Measurements from ENCODE around the gene LTBP1.
"Not testable (repeated sequence)": the region's sequence is repeated elsewhere in the genome, so short reads cannot be mapped to it uniquely, and the experiment has no call there.

Gene LTBP1

GRCh38 chr2:33029459-33029858 lies 82.7 kb downstream of the LTBP1 start:
- Mint-ChIP-seq H3K27ac (no peak overlapping the region), H3K4me1 (no peaks in the 10 kb centered on the region), H3K9me3 (no peaks in the 10 kb centered on the region), H3K4me3 (no peak overlapping the region), H3K36me3 (no peaks in the 10 kb centered on the region)
- ATAC-seq (no peak), DNase-seq (ENCODE audit: low spot score in 2 of 2) (no peak)

DNA sequence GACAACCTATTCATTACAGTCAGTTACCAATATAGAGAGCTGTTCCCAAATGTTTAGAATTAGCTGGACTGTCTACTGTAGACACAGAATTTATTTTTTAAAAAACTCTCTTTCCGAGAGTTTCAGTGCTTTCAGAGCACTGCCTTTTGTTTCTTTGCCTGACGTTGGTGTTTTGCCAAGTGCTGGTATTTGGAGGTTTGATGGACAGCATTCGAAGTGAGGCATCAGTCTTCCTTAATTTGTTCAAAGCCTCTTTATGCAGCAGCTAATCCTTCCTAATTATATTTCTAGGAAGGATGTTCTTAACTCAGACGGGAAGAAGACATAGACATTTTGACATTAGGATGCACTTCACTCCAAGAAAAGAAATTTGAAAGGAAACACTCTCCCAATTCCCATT lies 83.2 kb downstream of the LTBP1 start:
- H3K9me3 Mint-ChIP-seq: no peaks in the 10 kb centered on the region
- no peak overlapping the region for H3K4me3 Mint-ChIP-seq
- DNase-seq (ENCODE audit: low spot score in 2 of 2): no peak
- H3K4me1 Mint-ChIP-seq: no peaks in the 10 kb centered on the region
- H3K27ac Mint-ChIP-seq: no peak overlapping the region
- ATAC-seq: no peak
- H3K36me3 Mint-ChIP-seq: no peaks in the 10 kb centered on the region

- ATAC-seq (no peak), DNase-seq (ENCODE audit: low spot score in 2 of 2) (no peak)
- Mint-ChIP-seq H3K36me3 (no peaks in the 10 kb centered on the region), H3K27ac (no peak overlapping the region), H3K4me1 (no peaks in the 10 kb centered on the region), H3K9me3 (no peaks in the 10 kb centered on the region), H3K4me3 (no peak overlapping the region)
Measured at GRCh38 chr2:33030326-33030725, 83.6 kb downstream of the LTBP1 start.

DNA sequence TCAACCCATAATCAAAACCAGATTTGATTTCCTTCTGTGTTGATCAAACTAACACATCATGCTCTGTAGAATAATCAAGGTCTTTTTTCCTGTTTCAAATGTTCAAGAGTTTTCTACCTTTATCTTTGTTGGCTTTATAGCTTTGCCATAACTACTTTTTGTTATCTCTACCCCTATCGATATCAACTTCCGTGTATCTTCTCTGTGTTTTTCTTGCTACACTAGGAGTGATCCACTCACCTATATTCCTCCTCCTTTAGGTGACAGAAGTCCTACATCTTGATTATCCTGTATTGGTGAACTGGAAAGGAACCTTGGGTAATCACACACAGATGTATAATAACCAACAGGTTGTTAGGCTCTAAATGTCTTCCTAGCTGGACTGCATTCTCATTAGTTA lies 85.5 kb downstream of the LTBP1 start:
- DNase-seq (ENCODE audit: low spot score in 2 of 2): no peak
- no peak overlapping the region for H3K4me3 Mint-ChIP-seq
- H3K4me1 Mint-ChIP-seq: no peaks in the 10 kb centered on the region
- no peaks in the 10 kb centered on the region for H3K9me3 Mint-ChIP-seq
- ATAC-seq: no peak
- H3K27ac Mint-ChIP-seq: no peak overlapping the region
- no peaks in the 10 kb centered on the region for H3K36me3 Mint-ChIP-seq

DNA sequence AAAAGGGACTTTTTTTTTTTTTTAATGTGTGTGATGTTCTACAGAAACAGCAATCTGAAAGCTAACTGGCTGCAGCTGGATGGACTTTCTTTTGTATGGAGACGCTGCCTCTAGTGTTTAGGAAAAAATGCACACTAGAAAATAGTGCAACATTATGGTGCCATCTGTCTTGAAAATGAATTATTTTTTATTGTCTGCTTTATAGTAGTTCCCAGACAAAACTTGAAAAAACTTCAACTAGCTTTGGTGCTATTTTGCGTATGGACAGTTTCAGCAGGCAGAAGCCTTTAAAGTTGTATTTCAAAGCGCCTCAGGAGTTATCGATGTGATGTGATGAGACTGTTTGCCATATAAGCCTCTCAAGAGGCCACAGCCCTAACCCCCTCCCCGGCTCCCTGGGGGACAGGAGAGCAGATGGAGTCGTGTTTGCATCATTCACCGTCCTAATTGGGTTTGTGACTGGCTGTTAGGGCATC lies 86.9 kb downstream of the LTBP1 start:
- H3K9me3 Mint-ChIP-seq: no peaks in the 10 kb centered on the region
- H3K36me3 Mint-ChIP-seq: no peaks in the 10 kb centered on the region
- DNase-seq (ENCODE audit: low spot score in 2 of 2) (no peak), ATAC-seq (no peak)
- no peaks in the 10 kb centered on the region for H3K4me1 Mint-ChIP-seq
- H3K4me3 Mint-ChIP-seq: no peak overlapping the region
- no peak overlapping the region for H3K27ac Mint-ChIP-seq

DNA sequence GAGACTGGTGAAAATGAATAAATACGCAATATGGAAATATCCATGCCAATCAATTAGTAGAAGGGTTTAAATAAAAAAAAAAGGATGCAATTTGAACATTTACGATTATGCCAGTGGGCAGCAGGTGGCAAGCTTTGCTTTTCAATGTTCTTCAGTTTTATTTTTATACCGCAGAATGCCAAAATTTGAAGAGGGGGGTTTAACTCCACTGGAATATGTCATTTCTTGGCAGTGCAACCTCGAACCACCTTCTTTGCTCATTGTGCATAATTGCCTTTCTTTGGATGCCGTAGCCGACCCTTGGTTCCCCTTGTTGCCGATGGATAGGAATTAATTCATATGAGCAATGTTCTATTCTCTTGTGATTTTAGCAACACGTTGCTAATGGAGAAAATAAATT lies 88.0 kb downstream of the LTBP1 start:
- Mint-ChIP-seq H3K4me3 (no peak overlapping the region), H3K27ac (no peak overlapping the region), H3K9me3 (no peaks in the 10 kb centered on the region), H3K36me3 (no peaks in the 10 kb centered on the region), H3K4me1 (no peaks in the 10 kb centered on the region)
- ATAC-seq (no peak), DNase-seq (ENCODE audit: low spot score in 2 of 2) (no peak)

DNA sequence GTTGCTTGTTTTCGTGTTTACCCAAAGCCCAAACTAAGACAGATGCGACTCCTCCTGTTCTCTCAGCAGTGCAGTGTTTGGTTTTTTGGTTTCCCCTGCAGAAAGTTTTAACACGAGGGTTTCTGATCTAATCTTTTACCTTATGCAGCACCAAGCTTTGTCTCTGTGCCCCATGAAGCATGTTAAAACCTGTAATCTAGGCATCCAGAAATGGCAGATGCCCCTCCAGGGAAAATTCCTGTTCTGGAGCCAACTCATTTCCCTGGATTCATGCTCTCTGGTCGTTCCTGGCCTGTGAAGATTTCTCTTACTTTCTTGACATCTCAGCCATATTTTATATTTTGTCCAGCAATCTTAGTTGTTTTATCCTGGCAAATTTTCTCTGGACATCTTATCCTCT lies 91.5 kb downstream of the LTBP1 start:
- H3K4me1 Mint-ChIP-seq: no peaks in the 10 kb centered on the region
- no peaks in the 10 kb centered on the region for H3K9me3 Mint-ChIP-seq

DNA sequence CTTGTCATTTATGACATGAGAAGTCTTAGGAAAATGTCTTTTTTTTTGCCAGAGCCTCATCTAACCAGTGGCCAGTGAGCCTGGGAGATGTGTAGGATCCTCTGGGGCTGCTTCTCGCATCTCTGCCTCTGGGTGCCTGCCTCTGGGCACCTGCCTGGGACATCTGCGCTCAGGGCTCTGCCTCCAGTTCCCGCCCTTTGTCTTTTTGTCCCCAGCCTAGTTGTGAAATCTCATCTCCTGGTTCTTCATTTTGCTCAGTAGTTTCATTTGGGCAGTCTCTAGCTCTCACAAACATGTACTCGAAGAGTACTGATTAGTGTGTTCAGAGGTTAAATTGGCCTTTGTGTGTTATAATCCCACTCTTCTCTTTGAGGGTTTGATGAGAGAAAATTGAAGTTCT lies 92.0 kb downstream of the LTBP1 start:
- no peak overlapping the region for H3K27ac Mint-ChIP-seq

More for the DNA sequence above, 91.5 kb downstream of the LTBP1 start:
- no peak for ATAC-seq
- H3K27ac Mint-ChIP-seq: no peak overlapping the region
- DNase-seq (ENCODE audit: low spot score in 2 of 2): no peak
- no peaks in the 10 kb centered on the region for H3K36me3 Mint-ChIP-seq
- no peak overlapping the region for H3K4me3 Mint-ChIP-seq

GRCh38 chr2:33040541-33040940 lies 93.8 kb downstream of the LTBP1 start:
- no peak overlapping the region for H3K4me3 Mint-ChIP-seq
- H3K9me3 Mint-ChIP-seq: no peaks in the 10 kb centered on the region
- H3K36me3 Mint-ChIP-seq: no peaks in the 10 kb centered on the region
- peak; percentile 16 for ATAC-seq
- no peak overlapping the region for H3K27ac Mint-ChIP-seq
- H3K4me1 Mint-ChIP-seq: no peaks in the 10 kb centered on the region
- no peak for DNase-seq (ENCODE audit: low spot score in 2 of 2)

More for the DNA sequence above, 92.0 kb downstream of the LTBP1 start:
- Mint-ChIP-seq H3K4me1 (no peaks in the 10 kb centered on the region), H3K9me3 (no peaks in the 10 kb centered on the region), H3K4me3 (no peak overlapping the region), H3K36me3 (no peaks in the 10 kb centered on the region)
- ATAC-seq (no peak), DNase-seq (ENCODE audit: low spot score in 2 of 2) (no peak)

DNA sequence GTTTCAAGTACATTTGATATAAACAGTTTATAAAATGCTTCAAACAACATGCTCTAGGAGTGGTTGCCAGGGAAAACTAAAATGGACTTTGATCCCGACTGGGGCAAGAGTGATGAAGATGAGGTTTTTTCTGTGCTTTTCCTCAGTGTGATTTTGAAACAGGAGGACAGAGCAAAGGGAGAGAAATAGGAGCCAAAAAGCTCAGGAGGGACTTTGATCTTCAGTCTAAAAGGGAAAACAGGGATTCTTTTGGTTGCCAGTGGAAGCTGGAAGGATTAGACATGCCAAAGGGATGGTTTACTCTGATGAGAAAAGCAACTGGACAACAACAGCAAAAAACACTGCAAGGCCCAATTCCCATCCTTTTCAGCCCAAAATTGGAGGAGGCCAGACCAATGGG lies 95.5 kb downstream of the LTBP1 start:
- DNase-seq (ENCODE audit: low spot score in 2 of 2) (no peak), ATAC-seq (no peak)
- Mint-ChIP-seq H3K27ac (no peak overlapping the region), H3K36me3 (no peaks in the 10 kb centered on the region), H3K4me1 (no peaks in the 10 kb centered on the region), H3K4me3 (no peak overlapping the region), H3K9me3 (no peaks in the 10 kb centered on the region)

DNA sequence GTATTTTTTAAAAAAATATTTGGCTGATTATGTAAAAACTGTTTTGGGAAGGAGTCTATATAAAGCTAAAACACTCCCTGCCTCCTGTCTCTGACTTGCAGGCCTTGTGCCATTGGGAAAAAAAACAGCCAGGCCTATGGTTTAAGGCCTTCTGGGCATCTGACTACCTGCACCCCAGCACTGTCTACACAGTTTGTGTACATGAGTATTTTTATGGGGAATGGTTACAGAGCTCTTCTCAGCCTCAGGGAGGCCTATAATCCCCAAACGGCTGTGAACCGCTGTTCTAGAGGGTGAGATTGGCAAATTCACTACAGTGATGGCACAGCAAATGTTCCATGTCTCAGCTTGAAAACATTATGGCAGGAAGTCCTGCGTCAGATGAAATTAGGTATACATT lies 96.1 kb downstream of the LTBP1 start:
- ATAC-seq (no peak), DNase-seq (ENCODE audit: low spot score in 2 of 2) (no peak)
- no peak overlapping the region for H3K4me3 Mint-ChIP-seq
- no peak overlapping the region for H3K27ac Mint-ChIP-seq
- H3K4me1 Mint-ChIP-seq: no peaks in the 10 kb centered on the region
- H3K36me3 Mint-ChIP-seq: no peaks in the 10 kb centered on the region
- H3K9me3 Mint-ChIP-seq: no peaks in the 10 kb centered on the region

GRCh38 chr2:33047939-33048338 lies 101.2 kb downstream of the LTBP1 start:
- Mint-ChIP-seq H3K27ac (no peak overlapping the region), H3K4me3 (no peak overlapping the region), H3K36me3 (no peaks in the 10 kb centered on the region), H3K9me3 (no peaks in the 10 kb centered on the region), H3K4me1 (no peaks in the 10 kb centered on the region)
- DNase-seq (ENCODE audit: low spot score in 2 of 2) (no peak), ATAC-seq (no peak)

- no peaks in the 10 kb centered on the region for H3K9me3 Mint-ChIP-seq
- H3K4me1 Mint-ChIP-seq: no peaks in the 10 kb centered on the region
- DNase-seq (ENCODE audit: low spot score in 2 of 2): no peak
- ATAC-seq: no peak
- no peaks in the 10 kb centered on the region for H3K36me3 Mint-ChIP-seq
- H3K4me3 Mint-ChIP-seq: no peak overlapping the region
- H3K27ac Mint-ChIP-seq: no peak overlapping the region
Measured at GRCh38 chr2:33051586-33052360, 105.0 kb downstream of the LTBP1 start.

DNA sequence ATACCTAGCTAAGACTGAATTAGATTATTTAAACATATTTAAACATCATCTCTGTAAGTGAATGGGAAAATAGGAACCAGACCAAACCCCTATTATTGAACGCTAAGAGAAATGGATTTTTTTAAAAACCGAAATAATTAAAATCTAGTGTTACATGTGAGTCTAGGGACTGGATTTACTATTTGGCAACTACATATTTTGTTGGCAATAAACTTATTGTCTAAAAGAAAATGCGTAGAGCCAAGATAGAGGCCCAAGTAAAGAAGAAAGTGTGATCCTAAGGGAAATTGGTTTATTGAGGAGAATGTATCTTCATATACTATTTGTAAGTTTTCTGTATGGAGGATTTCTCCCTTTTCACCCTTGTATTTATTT lies 105.6 kb downstream of the LTBP1 start:
- H3K36me3 Mint-ChIP-seq: no peaks in the 10 kb centered on the region
- no peaks in the 10 kb centered on the region for H3K9me3 Mint-ChIP-seq
- DNase-seq (ENCODE audit: low spot score in 2 of 2): no peak
- no peak overlapping the region for H3K27ac Mint-ChIP-seq
- no peak for ATAC-seq
- H3K4me1 Mint-ChIP-seq: no peaks in the 10 kb centered on the region
- no peak overlapping the region for H3K4me3 Mint-ChIP-seq

DNA sequence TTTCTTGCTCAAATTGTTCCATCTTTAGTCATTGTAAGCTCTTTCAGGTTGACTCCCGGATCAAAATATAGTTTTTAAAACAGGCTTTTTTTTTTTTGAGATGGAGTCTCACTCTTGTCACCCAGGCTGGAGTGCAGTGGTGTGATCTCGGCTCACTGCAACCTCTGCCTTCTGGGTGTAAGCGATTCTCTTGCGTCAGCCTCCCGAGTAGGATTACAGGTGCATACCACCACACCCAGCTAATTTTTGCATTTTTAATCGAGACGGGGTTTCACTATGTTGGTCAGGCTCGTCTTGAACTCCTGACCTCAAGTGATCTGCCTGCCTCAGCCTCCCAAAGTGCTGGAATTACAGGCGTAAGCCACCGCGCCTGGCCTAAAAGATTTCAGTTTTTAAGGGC lies 106.0 kb downstream of the LTBP1 start:
- ATAC-seq; DNase-seq (ENCODE audit: low spot score in 2 of 2); H3K4me3 Mint-ChIP-seq; H3K4me1 Mint-ChIP-seq; H3K36me3 Mint-ChIP-seq; H3K9me3 Mint-ChIP-seq; H3K27ac Mint-ChIP-seq: not testable (repeated sequence)

- DNase-seq (ENCODE audit: low spot score in 2 of 2) (no peak), ATAC-seq (no peak)
- Mint-ChIP-seq H3K4me3 (no peak overlapping the region), H3K36me3 (no peaks in the 10 kb centered on the region), H3K4me1 (no peaks in the 10 kb centered on the region), H3K9me3 (no peaks in the 10 kb centered on the region), H3K27ac (no peak overlapping the region)
Measured at GRCh38 chr2:33056170-33056569, 109.4 kb downstream of the LTBP1 start.
